HAP-1 (cell line): ENCODE data around the gene UST.
"Not testable (repeated sequence)": the region's sequence is repeated elsewhere in the genome, so short reads cannot be mapped to it uniquely, and the experiment has no call there.

Source experiments
- DNase-seq, 2 experiments: peaks; one replicate each; pipeline ENCODE4 v3.0.0-alpha.2; 2016 to 2020; ENCODE audit warnings: low spot score in 2 of 2
- H3K27me3 ChIP-seq: fragments of 250-450 bp; sonication (Bioruptor Pico); 2 replicates; pipeline ENCODE4 v1.5.1; 2020; ENCODE audit warnings: low read depth, mild to moderate bottlenecking, moderate library complexity
- H3K36me3 ChIP-seq: fragments of 250-450 bp; sonication (Bioruptor Pico); replicated peaks from 2 replicates; pipeline ENCODE4 v1.5.1; 2020; ENCODE audit warnings: mild to moderate bottlenecking
- H3K4me1 ChIP-seq: fragments of 250-450 bp; sonication (Bioruptor Pico); 2 replicates; pipeline ENCODE4 v1.5.1; 2020; ENCODE audit warnings: mild to moderate bottlenecking
- H3K4me3 ChIP-seq: fragments of 250-450 bp; sonication (Bioruptor Pico); 2 replicates; pipeline ENCODE4 v1.5.1; 2020; ENCODE audit warnings: mild to moderate bottlenecking, moderate library complexity
- H3K9me3 ChIP-seq: fragments of 250-450 bp; sonication (Bioruptor Pico); 2 replicates; pipeline ENCODE4 v1.5.1; 2020; ENCODE audit warnings: mild to moderate bottlenecking, moderate library complexity
- in situ Hi-C: fragments of 300-500 bp; cut with MboI; formaldehyde crosslinking; loops from 3 replicates; pipeline ENCODE4 v1.14.3; 2020; ENCODE audit warnings: low sequenced_read_pairs, inconsistent platforms, mixed read lengths

The UST gene

DNA sequence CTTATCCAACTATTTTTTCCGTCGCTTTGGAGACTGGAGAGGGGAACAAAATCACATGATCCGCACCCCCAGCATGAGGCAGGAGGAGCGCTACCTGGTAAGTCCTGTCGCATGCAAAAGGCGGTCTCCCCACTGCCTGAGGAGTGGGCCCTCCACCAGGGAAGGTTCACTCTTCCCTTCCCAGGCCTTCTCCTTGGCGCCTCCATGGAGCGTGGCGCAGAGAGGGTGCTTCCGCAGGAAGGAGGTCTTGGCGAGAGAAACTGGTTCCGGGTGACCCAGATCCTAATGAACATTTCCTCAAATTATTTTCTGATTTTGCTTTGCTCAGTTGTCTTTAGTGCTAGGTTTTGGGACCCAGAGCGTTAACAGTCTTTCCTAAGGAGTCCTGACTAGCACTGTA, 217.6 kb downstream of the UST start:
- DNase-seq, result no peak
- H3K9me3 ChIP-seq, result no peaks in the 10 kb centered on the region
- H3K4me1 ChIP-seq, result peaks cover 11% of the 10 kb centered on the region
- H3K4me3 ChIP-seq, result no peak overlapping the region
- no peaks in the 10 kb centered on the region; the same call in none of the 2 replicates for H3K36me3 ChIP-seq
- in situ Hi-C loops, result no loop called here
- H3K27me3 ChIP-seq, result no peaks in the 10 kb centered on the region

- Histone ChIP-seq H3K4me3 (no peak overlapping the region), H3K4me1 (peaks cover 11% of the 10 kb centered on the region), H3K9me3 (no peaks in the 10 kb centered on the region), H3K36me3 (no peaks in the 10 kb centered on the region; the same call in none of the 2 replicates), H3K27me3 (no peaks in the 10 kb centered on the region)
- in situ Hi-C loops, result no loop called here
- DNase-seq, result no peak
These were observed 218.5 kb downstream of the UST start for GRCh38 chr6:148965287-148965686.

DNA sequence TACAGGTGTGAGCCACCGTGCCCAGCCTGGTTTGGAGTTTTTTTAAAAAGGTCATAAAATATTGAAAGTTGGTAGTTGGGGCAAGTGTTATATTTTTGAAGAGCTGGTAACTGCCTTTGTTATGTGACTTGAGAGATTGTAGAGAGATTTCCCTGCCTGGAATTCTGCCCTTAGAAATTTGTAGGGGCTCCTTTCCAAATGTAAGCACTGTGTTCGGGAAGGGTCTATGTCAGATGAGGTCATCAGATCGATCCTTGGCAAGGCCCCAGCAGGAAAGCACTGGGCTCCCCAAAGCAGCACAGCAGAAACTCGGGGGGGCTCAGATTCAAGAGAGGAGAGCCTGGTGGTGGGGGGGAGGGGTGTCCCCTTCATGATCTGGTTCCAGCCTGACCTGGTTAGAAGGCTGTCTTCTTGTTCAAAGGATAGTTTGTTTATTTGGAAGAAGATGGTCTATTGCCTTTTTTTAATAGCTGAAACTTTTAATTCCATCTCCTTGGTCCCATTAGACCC, 220.2 kb downstream of the UST start:
- Histone ChIP-seq H3K4me3 (no peak overlapping the region), H3K4me1 (no peaks in the 10 kb centered on the region), H3K9me3 (no peaks in the 10 kb centered on the region), H3K27me3 (no peaks in the 10 kb centered on the region), H3K36me3 (no peaks in the 10 kb centered on the region; the same call in none of the 2 replicates)
- in situ Hi-C loops, result no loop called here
- DNase-seq, result no peak

DNA sequence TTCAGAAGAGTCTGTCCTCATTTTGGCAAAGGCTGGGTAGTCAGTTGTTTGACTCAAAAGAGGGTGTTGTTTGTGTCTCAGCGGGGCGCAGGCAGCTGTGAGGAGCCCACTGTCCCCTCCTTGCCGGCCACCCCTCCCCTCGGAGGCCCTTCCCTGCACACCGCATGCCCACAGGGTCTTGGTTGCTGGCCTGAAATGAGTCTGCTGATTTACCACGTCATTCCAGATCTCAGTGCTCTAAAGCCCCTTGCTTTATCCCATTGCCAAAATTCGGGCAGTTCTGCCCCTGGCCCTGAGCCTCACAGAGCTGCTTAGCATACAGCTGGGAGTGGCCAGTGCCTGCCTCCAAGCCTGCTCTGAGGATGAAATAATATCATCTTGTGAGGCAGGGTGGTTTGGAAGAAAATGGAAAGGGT, 220.7 kb downstream of the UST start:
- H3K27me3 ChIP-seq, result no peaks in the 10 kb centered on the region
- H3K4me1 ChIP-seq, result no peaks in the 10 kb centered on the region
- no peak for DNase-seq
- H3K9me3 ChIP-seq, result no peaks in the 10 kb centered on the region
- H3K4me3 ChIP-seq, result no peak overlapping the region
- in situ Hi-C loops, result no loop called here
- no peaks in the 10 kb centered on the region; the same call in none of the 2 replicates for H3K36me3 ChIP-seq

- H3K9me3 ChIP-seq, result no peaks in the 10 kb centered on the region
- H3K27me3 ChIP-seq, result no peaks in the 10 kb centered on the region
- H3K36me3 ChIP-seq, result no peaks in the 10 kb centered on the region; the same call in 1 of the 2 replicates
- no peaks in the 10 kb centered on the region for H3K4me1 ChIP-seq
- in situ Hi-C loops, result no loop called here
- H3K4me3 ChIP-seq, result no peak overlapping the region
- DNase-seq, result no peak
These were observed 222.2 kb downstream of the UST start for GRCh38 chr6:148968771-148969602.

- H3K4me3 ChIP-seq, result no peak overlapping the region
- DNase-seq, result no peak
- no peaks in the 10 kb centered on the region for H3K27me3 ChIP-seq
- no peaks in the 10 kb centered on the region; the same call in 1 of the 2 replicates for H3K36me3 ChIP-seq
- in situ Hi-C loops, result no loop called here
- H3K9me3 ChIP-seq, result no peaks in the 10 kb centered on the region
- H3K4me1 ChIP-seq, result no peaks in the 10 kb centered on the region
These were observed 222.8 kb downstream of the UST start for GRCh38 chr6:148969603-148970061.

DNA sequence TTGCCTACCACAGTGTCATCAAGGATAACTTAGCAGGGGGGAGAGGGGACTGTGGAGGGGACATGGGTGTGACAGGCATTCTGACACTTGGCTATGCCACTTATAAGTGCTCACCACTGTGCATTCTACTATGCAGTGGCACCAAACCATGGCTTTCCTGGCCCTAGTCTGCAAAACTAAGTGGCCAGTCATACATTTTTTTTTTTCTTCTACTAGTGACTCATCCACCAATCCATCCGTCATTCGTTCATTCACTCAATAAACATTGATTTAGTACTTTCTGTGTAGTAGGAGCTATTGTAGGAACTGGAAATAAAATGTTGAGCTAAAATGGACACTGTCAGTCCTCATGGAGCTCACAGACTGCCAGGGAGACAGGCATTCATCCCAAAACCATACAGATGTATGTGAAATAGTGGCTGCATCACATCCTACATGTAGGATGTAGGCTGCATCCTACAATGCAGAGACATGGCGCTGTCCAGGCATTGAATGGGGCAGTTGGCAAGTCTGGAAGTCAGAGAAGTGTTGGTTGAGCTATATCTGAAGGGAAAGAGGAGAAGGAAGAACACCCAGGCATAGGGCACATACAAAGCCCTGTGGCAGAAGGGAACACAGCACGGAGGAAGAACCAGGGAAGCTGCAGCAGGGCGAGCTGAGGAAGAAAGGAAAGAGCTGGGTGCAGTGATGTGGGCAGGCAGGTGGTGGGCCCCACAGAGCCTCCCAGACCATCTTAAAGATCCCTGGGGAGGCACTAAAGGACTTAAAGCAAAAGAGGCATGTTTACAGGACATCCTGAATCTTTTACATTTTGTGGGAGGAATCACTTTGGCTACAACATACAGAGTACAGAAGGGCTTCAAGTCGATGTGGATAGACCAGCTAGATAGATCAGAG, 224.4 kb downstream of the UST start:
- H3K4me1 ChIP-seq, result no peaks in the 10 kb centered on the region

DNA sequence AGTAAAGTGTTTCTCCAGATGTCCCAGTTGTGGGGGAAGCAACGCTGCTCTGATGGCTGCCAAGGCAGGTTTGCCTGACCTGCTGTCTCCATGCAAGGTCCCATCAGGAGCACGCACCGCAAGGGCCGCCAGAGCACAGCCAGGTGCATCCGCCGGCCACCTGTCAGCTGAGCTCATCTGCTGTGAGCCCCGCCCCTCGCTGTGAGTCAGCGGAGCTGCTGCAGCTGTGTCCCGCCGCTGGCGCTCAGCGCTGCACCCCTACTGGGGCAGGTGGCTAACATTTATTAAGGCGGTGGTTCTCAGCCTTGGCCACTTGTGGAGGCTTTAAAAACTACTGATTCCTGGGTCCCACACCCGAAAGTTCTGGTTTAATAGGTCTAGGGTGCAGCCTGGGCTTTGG, 225.7 kb downstream of the UST start:
- H3K9me3 ChIP-seq, result no peaks in the 10 kb centered on the region
- no peaks in the 10 kb centered on the region for H3K27me3 ChIP-seq
- in situ Hi-C loops, result no loop called here
- H3K4me3 ChIP-seq, result no peak overlapping the region
- no peaks in the 10 kb centered on the region for H3K36me3 ChIP-seq
- DNase-seq, result no peak
- H3K4me1 ChIP-seq, result no peaks in the 10 kb centered on the region

More for the DNA sequence above, 224.4 kb downstream of the UST start:
- no peak for DNase-seq
- Histone ChIP-seq H3K9me3 (no peaks in the 10 kb centered on the region), H3K27me3 (no peaks in the 10 kb centered on the region), H3K4me3 (no peak overlapping the region), H3K36me3 (no peaks in the 10 kb centered on the region; the same call in 1 of the 2 replicates)
- in situ Hi-C loops, result no loop called here

- in situ Hi-C loops, result no loop called here
- no peaks in the 10 kb centered on the region for H3K4me1 ChIP-seq
- no peak for DNase-seq
- H3K27me3 ChIP-seq, result no peaks in the 10 kb centered on the region
- H3K4me3 ChIP-seq, result no peak overlapping the region
- no peaks in the 10 kb centered on the region for H3K36me3 ChIP-seq
- H3K9me3 ChIP-seq, result no peaks in the 10 kb centered on the region
These were observed 226.8 kb downstream of the UST start for GRCh38 chr6:148973538-148974208.

- Histone ChIP-seq H3K4me3 (no peak overlapping the region), H3K36me3 (no peaks in the 10 kb centered on the region), H3K4me1 (no peaks in the 10 kb centered on the region), H3K9me3 (no peaks in the 10 kb centered on the region), H3K27me3 (no peaks in the 10 kb centered on the region)
- no peak for DNase-seq
- in situ Hi-C loops, result no loop called here
These were observed 227.5 kb downstream of the UST start for GRCh38 chr6:148974351-148974750.

GRCh38 chr6:148978298-148978697, 231.5 kb downstream of the UST start:
- H3K4me1 ChIP-seq, H3K9me3 ChIP-seq, H3K36me3 ChIP-seq, DNase-seq, H3K4me3 ChIP-seq, in situ Hi-C loops, H3K27me3 ChIP-seq: not testable (repeated sequence)

DNA sequence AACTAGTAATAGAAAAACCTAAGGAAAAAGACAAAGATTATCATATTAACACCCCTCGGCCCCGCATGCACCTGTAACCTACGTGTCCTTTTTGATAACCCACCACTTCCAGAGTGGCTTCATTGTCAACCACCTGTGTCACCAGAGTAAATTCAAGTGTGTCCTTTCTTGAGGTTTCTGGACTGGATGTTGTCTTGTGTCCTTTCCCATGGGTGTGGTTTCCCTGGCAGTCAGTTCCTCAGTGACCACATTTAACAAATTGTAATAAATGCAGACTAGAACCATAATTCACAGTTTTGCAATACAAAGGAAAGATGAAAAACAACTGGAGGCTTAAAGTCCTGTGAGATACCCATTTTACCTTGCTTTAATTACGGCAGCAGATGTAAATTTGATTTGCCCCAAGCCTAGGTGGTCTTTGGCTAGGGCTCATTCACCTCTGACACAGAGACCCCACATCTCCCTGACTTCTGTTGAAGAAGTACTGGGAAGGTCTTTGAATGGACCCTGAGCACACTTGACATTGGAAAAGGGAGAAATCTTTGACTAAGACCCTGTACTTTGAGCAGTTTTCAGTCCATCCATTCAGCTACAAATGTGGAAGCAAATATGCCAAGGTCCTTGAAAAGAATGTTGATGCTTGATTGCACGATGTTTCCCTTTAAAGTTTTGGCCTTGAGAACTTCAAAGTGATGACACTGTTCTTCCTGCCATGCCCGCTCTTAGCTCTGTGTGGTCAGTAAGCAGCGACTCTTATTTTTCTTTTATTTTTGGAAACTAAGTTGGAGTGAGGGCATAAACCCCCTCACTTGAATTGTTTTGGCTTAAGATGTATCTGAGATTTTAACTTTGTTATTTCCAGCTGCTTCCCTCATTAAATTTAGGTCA, 232.4 kb downstream of the UST start:
- H3K9me3 ChIP-seq, result no peaks in the 10 kb centered on the region
- no peaks in the 10 kb centered on the region for H3K36me3 ChIP-seq
- in situ Hi-C loops, result no loop called here
- H3K4me1 ChIP-seq, result no peaks in the 10 kb centered on the region
- no peak overlapping the region for H3K4me3 ChIP-seq
- DNase-seq, result no peak
- H3K27me3 ChIP-seq, result no peaks in the 10 kb centered on the region

- H3K4me3 ChIP-seq, result no peak overlapping the region
- in situ Hi-C loops, result no loop called here
- H3K27me3 ChIP-seq, result no peaks in the 10 kb centered on the region
- H3K36me3 ChIP-seq, result no peaks in the 10 kb centered on the region
- no peak for DNase-seq
- H3K4me1 ChIP-seq, result no peaks in the 10 kb centered on the region
- no peaks in the 10 kb centered on the region for H3K9me3 ChIP-seq
These were observed 233.4 kb downstream of the UST start for GRCh38 chr6:148980234-148980633.
